ENCODE results near the gene EPB41L4A.
"Not testable (repeated sequence)": the region's sequence is repeated elsewhere in the genome, so short reads cannot be mapped to it uniquely, and the experiment has no call there.

EPB41L4A gene

GRCh38 chr5:112419164-112419985, at the start of gene EPB41L4A:
EPB41L4A (minus strand) TSS chr5:112419277; CDS start chr5:112419039, 238 bp downstream.
- peaks cover 22% of the 10 kb centered on the region for H3K27me3 ChIP-seq (ENCODE audit: insufficient read depth, low read depth, severe bottlenecking)
- TF ChIP-seq CTCF (IDR thresholded peaks at IDR 0.05; ENCODE audit: low read depth, low read length) = no peak
- H3K4me3 ChIP-seq (ENCODE audit: low read depth, low read length) = peak within 1 kb of the TSS; percentile 58
- no peaks in the 10 kb centered on the region for H3K9me3 ChIP-seq (ENCODE audit: severe bottlenecking)
- H3K36me3 ChIP-seq = no peaks in the 10 kb centered on the region
- H3K27ac ChIP-seq = no peak within 1 kb of the TSS
- peak; percentile 59 for DNase-seq

- no peak for DNase-seq
- Histone ChIP-seq H3K4me3 (ENCODE audit: low read depth, low read length) (no peak overlapping the region), H3K9me3 (ENCODE audit: severe bottlenecking) (no peaks in the 10 kb centered on the region), H3K27ac (no peak overlapping the region), H3K36me3 (no peaks in the 10 kb centered on the region), H3K27me3 (ENCODE audit: insufficient read depth, low read depth, severe bottlenecking) (no peaks in the 10 kb centered on the region)
- TF ChIP-seq CTCF (IDR thresholded peaks at IDR 0.05; ENCODE audit: low read depth, low read length) = no peak
Measured at GRCh38 chr5:112467485-112467884, 48.4 kb upstream of the EPB41L4A start.

- not testable (repeated sequence) for H3K27me3 ChIP-seq (ENCODE audit: insufficient read depth, low read depth, severe bottlenecking); DNase-seq; H3K9me3 ChIP-seq (ENCODE audit: severe bottlenecking); H3K27ac ChIP-seq; H3K4me3 ChIP-seq (ENCODE audit: low read depth, low read length); H3K36me3 ChIP-seq
Measured at GRCh38 chr5:112466261-112466660, 47.2 kb upstream of the EPB41L4A start.

GRCh38 chr5:112447187-112447760, 28.2 kb upstream of the EPB41L4A start:
- H3K27me3 ChIP-seq (ENCODE audit: insufficient read depth, low read depth, severe bottlenecking); H3K9me3 ChIP-seq (ENCODE audit: severe bottlenecking); DNase-seq; H3K27ac ChIP-seq; H3K4me3 ChIP-seq (ENCODE audit: low read depth, low read length); H3K36me3 ChIP-seq: not testable (repeated sequence)

- Histone ChIP-seq H3K27me3 (ENCODE audit: insufficient read depth, low read depth, severe bottlenecking) (no peaks in the 10 kb centered on the region), H3K9me3 (ENCODE audit: severe bottlenecking) (peaks cover under 1% of the 10 kb centered on the region), H3K27ac (no peak overlapping the region), H3K4me3 (ENCODE audit: low read depth, low read length) (no peak overlapping the region), H3K36me3 (no peaks in the 10 kb centered on the region)
- DNase-seq = no peak
- no peak for TF ChIP-seq CTCF (IDR thresholded peaks at IDR 0.05; ENCODE audit: low read depth, low read length)
Measured at GRCh38 chr5:112445626-112446350, 26.7 kb upstream of the EPB41L4A start.

GRCh38 chr5:112443932-112444331, 24.9 kb upstream of the EPB41L4A start:
- not testable (repeated sequence) for H3K27me3 ChIP-seq (ENCODE audit: insufficient read depth, low read depth, severe bottlenecking); H3K27ac ChIP-seq; H3K36me3 ChIP-seq; H3K9me3 ChIP-seq (ENCODE audit: severe bottlenecking); DNase-seq; H3K4me3 ChIP-seq (ENCODE audit: low read depth, low read length)

- TF ChIP-seq CTCF (IDR thresholded peaks at IDR 0.05; ENCODE audit: low read depth, low read length) = no peak
- Histone ChIP-seq H3K4me3 (ENCODE audit: low read depth, low read length) (no peak overlapping the region), H3K27ac (no peak overlapping the region), H3K27me3 (ENCODE audit: insufficient read depth, low read depth, severe bottlenecking) (no peaks in the 10 kb centered on the region), H3K9me3 (ENCODE audit: severe bottlenecking) (peaks cover 3% of the 10 kb centered on the region), H3K36me3 (no peaks in the 10 kb centered on the region)
- no peak for DNase-seq
Measured at GRCh38 chr5:112440031-112440430, 21.0 kb upstream of the EPB41L4A start.

Data from WERI-Rb-1 (cell line).